ENCODE data around the gene ENGASE. TPM values are rescaled to one million over a fixed set of nuclear protein-coding genes. Genes with fewer than 3 reads are reported as not detected.

ENGASE gene
- total RNA-seq, 2 donors from 2014 or later = 24.9 to 50.8 TPM

DNA sequence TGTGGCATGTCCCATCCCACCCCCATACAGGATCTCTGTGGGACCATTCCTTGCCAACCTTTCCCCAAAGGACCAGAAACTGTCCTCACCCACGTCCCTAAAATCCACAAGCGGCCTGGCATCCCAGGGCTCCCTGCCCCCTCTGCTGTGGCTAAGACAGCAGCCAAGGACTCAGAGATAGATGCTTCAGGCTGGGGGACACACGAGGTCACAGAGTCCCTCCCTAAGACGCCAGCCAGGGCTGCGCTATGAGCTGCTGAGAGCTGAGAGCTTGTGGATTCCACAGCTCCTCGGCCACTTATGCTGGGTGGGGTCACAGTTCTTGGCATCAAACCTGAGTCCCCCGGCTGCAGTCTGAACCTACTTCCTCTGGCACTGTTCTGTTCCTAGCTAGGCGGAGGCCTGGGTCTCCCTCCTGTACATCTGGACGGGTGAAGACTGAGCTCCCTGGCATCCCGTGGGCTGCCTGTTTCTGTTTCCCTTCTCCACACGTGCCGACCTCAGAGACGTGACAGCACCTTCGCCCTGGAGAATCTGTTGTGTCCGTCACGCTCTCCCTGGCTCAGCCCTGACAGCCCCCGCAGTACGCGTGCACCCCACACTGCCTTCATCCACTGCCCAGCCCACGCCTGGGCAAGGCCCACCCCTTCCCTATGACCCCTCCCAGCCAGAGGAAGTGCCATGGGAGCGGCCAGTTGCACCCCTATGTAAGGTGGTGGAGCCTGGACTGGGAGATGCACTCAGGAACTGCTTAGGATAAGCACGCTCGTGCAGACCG is 61.2 kb downstream of the ENGASE start:
- Histone ChIP-seq H3K27ac (no peak overlapping the region), H3K9me3 (no peaks in the 10 kb centered on the region), H3K27me3 (no peaks in the 10 kb centered on the region), H3K4me3 (no peak overlapping the region), H3K4me1 (no peaks in the 10 kb centered on the region), H3K36me3 (replicated peaks in 1 of 2; ENCODE audit: insufficient read depth in 1 of 2, low read depth in 2 of 2) (no peaks in the 10 kb centered on the region)
- intact Hi-C loops (cut with DNase I) = no loop called here
- DNase-seq (no peak), ATAC-seq (no peak)
- 46% methylated on average over 13 to 24 of the region's 24 CpGs for WGBS, 2 donors
- TF ChIP-seq, protein P1, sequence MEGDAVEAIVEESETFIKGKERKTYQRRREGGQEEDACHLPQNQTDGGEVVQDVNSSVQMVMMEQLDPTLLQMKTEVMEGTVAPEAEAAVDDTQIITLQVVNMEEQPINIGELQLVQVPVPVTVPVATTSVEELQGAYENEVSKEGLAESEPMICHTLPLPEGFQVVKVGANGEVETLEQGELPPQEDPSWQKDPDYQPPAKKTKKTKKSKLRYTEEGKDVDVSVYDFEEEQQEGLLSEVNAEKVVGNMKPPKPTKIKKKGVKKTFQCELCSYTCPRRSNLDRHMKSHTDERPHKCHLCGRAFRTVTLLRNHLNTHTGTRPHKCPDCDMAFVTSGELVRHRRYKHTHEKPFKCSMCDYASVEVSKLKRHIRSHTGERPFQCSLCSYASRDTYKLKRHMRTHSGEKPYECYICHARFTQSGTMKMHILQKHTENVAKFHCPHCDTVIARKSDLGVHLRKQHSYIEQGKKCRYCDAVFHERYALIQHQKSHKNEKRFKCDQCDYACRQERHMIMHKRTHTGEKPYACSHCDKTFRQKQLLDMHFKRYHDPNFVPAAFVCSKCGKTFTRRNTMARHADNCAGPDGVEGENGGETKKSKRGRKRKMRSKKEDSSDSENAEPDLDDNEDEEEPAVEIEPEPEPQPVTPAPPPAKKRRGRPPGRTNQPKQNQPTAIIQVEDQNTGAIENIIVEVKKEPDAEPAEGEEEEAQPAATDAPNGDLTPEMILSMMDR (IDR thresholded peaks at IDR 0.05) = no peak
- TF ChIP-seq POLR2A (IDR thresholded peaks at IDR 0.05) = no peak

Other genes starting within 250 kb of the ENGASE start
- gene USP36, start 234.0 kb upstream of the ENGASE start, total RNA-seq = 10 to 100 TPM; 28.5 to 55.4 TPM
- 1 to 10 TPM; 1.3 to 3.1 TPM for gene CEP295NL, start 171.6 kb upstream of the ENGASE start, total RNA-seq
- gene TIMP2, start 149.4 kb upstream of the ENGASE start, total RNA-seq = 10 to 100 TPM; 50.1 to 53.7 TPM
- 100 to 1,000 TPM; 123 to 213 TPM for gene LGALS3BP, start 94.9 kb upstream of the ENGASE start, total RNA-seq
- 10 to 100 TPM; 12.5 to 17.5 TPM for gene CANT1, start 65.1 kb upstream of the ENGASE start, total RNA-seq
- 10 to 100 TPM in 1 of 2 donors, 1 to 10 TPM in 1; 8.3 to 50.1 TPM for gene C1QTNF1, start 50.7 kb upstream of the ENGASE start, total RNA-seq

All from body of pancreas (tissue), 4 donors.